Tibial nerve (tissue), 4 donors: ENCODE data around the gene ST3GAL6.

Experiments
- EP300 ChIP-seq, 2 donors: sonication (generic); formaldehyde crosslinking; IDR thresholded peaks; one replicate each; pipeline ENCODE4 v1.6.1; 2017; ENCODE audit warnings: antibody characterized with exemption in 2 of 2, mild to moderate bottlenecking in 1 of 2
- POLR2A ChIP-seq, 2 donors: fragments of 450-650 bp; IDR thresholded peaks; one replicate each; pipeline ENCODE4 v1.6.1; 2017; ENCODE audit warnings: antibody characterized with exemption in 2 of 2, mild to moderate bottlenecking in 2 of 2, moderate library complexity in 2 of 2
- TF ChIP-seq, protein P1 (sequence below), 5 experiments: fragments of 200-600 bp in 3 of 5; fragments of 450-650 bp in 2 of 5; sonication (generic) in 3 of 5; IDR thresholded peaks; one replicate each; pipeline ENCODE4 v1.5.1; 2016 to 2019; ENCODE audit warnings: antibody characterized with exemption in 5 of 5, mild to moderate bottlenecking in 3 of 5, moderate library complexity in 2 of 5

DNA sequence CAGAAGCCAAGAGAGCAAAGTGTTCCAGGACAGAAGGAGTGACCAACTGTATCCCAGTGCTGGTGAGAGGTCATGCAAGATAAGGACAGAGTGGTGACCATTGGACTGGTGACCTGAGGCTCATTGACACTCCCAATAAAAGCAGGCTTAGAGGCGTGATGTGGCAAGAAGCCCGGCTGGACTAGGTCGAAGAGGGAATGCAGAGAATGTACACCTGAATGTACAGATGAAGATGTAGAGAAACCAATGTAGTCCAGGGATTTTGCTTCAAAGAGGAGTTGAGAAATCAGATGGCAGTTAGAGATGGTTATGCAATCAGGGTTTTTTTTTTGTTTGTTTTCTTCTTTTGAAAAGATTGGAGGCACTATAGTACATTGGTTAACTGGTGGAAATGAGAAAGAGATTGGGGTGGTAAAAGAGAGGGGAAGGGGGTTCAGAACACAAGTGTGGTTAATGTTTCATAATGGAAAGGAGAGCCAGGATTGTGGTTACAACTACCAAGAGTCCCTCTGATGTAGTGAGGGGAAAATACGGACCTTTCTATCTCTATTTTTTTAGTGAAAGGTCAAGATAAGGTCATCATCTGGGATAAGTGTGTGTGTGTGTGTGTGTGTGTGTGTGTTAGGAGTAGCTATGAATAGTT is 23.3 kb downstream of the ST3GAL6 start:
- TF ChIP-seq, protein P1, sequence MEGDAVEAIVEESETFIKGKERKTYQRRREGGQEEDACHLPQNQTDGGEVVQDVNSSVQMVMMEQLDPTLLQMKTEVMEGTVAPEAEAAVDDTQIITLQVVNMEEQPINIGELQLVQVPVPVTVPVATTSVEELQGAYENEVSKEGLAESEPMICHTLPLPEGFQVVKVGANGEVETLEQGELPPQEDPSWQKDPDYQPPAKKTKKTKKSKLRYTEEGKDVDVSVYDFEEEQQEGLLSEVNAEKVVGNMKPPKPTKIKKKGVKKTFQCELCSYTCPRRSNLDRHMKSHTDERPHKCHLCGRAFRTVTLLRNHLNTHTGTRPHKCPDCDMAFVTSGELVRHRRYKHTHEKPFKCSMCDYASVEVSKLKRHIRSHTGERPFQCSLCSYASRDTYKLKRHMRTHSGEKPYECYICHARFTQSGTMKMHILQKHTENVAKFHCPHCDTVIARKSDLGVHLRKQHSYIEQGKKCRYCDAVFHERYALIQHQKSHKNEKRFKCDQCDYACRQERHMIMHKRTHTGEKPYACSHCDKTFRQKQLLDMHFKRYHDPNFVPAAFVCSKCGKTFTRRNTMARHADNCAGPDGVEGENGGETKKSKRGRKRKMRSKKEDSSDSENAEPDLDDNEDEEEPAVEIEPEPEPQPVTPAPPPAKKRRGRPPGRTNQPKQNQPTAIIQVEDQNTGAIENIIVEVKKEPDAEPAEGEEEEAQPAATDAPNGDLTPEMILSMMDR (IDR thresholded peaks at IDR 0.05), result no peak
- TF ChIP-seq POLR2A (IDR thresholded peaks at IDR 0.05), result no peak
- TF ChIP-seq EP300 (IDR thresholded peaks at IDR 0.05), result peak in 1 of 2 donors; percentile 40
